ENCODE measurements around the gene STYX.

- TF ChIP-seq, protein P1, sequence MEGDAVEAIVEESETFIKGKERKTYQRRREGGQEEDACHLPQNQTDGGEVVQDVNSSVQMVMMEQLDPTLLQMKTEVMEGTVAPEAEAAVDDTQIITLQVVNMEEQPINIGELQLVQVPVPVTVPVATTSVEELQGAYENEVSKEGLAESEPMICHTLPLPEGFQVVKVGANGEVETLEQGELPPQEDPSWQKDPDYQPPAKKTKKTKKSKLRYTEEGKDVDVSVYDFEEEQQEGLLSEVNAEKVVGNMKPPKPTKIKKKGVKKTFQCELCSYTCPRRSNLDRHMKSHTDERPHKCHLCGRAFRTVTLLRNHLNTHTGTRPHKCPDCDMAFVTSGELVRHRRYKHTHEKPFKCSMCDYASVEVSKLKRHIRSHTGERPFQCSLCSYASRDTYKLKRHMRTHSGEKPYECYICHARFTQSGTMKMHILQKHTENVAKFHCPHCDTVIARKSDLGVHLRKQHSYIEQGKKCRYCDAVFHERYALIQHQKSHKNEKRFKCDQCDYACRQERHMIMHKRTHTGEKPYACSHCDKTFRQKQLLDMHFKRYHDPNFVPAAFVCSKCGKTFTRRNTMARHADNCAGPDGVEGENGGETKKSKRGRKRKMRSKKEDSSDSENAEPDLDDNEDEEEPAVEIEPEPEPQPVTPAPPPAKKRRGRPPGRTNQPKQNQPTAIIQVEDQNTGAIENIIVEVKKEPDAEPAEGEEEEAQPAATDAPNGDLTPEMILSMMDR (IDR thresholded peaks at IDR 0.05), result no peak
- no peak for TF ChIP-seq POLR2AphosphoS5 (IDR thresholded peaks at IDR 0.05)
- TF ChIP-seq POLR2A (IDR thresholded peaks at IDR 0.05), result no peak
These were observed 29.2 kb upstream of the STYX start for GRCh38 chr14:52700701-52701172.

Measured in upper lobe of left lung (tissue), 4 donors.